Stimulated activated CD4-positive, alpha-beta T cell treated with anti-CD3 and anti-CD28 coated beads, TNF-alpha, amount 100 ng/mL, for 24 hours (primary cell): Measurements from ENCODE around the gene MPZL3.

Experiments
- DNase-seq, 3 experiments: peaks; one replicate each; pipeline ENCODE4 v3.0.0-alpha.2; 2020; ENCODE audit warnings: low read depth in 3 of 3

The MPZL3 gene

DNA sequence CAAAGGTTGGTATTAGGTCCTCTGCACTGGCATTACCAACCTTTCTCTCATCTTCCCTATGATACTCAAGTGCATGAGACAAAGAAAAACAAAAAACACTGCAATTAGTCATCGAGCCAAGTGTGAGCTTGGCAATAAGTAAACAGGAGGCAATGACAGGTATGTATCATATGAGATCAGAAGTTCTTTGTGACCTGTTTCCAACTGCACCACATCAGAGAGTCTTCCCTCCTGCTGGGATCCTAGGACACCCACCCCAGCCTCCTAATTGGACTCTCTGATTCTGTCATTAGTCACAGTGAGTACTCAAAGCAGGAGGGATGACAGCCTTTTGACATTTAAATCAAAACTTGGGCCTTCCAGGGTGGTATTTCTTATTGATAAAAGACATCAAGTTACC lies 19.5 kb downstream of the MPZL3 start:
- DNase-seq = peak; percentile 34 to 61 (median 56)

DNA sequence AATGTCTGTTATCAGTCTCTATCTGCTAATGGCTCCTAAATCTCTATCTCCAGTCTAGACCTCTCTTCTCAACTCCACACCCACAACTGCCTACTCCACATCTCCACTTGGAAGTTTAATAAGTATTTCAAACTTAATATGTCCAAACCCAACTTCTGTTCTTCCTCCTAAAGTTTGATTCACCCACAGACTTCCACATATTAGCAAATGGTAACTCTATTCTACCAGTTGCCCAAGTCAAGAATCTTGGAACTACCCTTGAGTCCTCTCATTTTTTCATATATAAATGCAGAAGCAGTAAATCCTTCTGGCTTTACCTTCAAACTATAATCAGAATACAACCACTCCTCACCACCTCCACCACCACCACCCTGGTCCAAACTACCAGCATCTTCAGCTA lies 20.7 kb downstream of the MPZL3 start:
- no peak for DNase-seq

DNA sequence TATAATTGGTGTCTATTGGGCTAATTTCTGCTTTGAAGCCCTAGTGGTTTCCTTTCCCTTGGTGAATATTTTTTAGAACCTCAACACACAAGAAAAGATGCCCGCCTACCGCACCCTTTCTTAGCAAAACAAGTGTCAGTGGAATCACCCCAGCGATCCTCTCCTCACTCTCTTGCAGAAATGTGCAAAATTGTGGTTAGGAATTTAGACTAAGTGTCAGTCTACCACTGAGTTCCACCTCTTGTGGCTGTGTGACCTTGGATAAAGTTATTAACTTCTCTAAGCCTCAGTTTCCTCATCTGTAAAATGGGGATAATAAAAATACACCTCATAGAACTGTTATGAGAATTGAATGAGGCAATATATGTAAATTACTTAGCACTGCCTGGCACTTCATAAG lies 22.1 kb downstream of the MPZL3 start:
- no peak for DNase-seq

DNA sequence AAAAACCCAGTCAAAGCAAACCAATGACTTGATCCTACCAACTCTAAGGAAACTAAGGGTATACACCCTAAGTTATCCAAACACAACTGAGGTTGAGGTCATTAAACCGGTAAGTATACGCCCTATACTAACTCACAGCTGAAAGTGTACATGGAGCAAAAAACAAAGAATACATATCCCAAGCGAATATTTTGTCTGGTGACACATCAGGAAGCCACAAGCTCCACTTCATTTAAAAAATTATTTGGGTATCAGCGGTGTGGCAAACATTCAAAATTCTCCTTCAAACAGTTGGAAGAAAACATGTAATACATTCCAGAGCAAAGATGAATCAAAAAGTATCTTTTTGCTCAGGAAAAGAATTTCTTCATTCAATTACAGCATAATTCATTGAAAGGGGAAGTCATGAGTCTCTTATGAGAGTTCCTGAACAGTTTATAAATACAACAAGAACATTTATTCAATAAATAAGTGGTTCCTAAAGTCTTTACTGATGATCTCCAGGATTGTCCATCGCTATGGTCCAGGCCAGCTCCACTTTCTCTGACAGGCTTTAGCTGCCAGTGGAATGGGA lies 22.8 kb downstream of the MPZL3 start:
- DNase-seq = no peak

DNA sequence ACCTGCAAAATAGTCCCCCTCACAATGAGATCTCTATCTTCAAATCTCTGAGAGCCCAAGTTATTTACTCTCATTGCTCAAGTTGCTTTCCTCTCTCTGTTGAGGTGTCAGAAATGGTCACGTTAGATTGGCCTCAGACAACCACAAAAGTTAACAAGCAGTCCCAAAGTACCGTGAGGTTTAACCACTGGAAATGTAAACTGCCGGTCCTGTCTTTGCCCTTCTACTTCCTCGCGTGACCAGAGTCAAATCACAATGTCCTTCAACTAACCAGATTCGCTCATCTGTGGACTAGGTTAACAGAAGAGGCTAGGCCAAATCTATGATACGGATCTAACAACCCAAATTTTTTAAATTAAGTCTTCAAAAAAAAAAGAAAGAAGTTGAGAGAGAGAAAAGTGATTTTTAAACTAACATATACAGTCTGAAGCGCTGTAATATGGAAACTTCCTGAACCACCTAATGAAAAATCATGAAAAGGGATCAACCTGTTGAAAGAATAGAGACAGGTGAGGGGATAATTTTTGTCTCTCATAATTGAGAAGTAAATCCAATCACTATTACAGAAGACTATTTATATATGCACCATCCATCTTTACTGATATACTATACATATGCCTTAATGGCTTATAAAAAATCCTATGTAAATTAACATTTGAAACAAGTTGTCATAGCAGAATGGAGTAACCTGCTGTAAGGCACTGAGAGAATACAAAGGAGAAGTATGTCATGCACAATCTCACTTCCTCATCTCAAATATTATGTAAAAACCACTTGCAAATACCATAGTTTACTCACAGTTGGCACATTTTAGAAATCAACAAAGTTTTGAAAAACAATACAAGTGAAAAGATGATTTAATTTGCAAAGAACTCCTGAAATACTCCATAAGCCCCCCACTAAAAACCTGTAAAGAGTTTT lies 24.0 kb downstream of the MPZL3 start:
- no peak for DNase-seq

DNA sequence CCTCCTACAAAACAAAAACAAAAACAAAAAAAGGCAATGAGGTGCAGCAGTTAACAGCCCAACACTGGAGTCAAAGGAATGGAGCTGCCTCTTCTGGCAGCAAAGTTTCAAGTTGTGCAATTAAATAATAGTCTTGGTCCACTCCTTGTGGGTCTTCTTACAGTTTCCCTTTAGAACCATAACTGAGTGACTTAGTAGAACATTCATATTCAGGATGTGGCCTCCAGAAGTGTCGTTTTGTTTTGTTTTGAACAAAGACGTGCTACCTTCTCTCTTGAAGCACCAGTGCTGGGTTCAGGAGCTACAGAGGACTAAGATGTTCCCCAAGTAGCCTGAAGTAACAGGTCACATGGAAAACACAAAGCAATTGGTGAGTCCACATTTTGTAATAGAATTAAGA lies 25.4 kb downstream of the MPZL3 start:
- DNase-seq = no peak

DNA sequence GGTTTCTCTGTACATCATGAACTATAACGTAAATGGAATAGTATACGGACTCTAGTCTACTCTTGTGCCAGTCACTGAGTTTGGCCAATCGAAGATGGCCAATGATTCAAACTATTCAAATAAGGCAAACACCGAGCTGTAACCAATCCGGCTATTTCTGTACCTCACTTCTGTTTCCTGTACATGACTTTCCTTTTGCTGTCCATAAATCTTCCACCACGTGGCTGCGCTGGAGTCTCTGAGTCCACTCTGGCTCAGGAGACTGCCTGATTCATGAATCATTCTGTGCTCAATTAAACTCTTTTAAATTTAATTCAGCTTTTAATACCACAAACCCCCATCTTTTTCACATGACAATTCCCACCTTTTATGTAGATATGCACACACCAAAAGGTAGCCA lies 25.9 kb downstream of the MPZL3 start:
- DNase-seq = no peak

DNA sequence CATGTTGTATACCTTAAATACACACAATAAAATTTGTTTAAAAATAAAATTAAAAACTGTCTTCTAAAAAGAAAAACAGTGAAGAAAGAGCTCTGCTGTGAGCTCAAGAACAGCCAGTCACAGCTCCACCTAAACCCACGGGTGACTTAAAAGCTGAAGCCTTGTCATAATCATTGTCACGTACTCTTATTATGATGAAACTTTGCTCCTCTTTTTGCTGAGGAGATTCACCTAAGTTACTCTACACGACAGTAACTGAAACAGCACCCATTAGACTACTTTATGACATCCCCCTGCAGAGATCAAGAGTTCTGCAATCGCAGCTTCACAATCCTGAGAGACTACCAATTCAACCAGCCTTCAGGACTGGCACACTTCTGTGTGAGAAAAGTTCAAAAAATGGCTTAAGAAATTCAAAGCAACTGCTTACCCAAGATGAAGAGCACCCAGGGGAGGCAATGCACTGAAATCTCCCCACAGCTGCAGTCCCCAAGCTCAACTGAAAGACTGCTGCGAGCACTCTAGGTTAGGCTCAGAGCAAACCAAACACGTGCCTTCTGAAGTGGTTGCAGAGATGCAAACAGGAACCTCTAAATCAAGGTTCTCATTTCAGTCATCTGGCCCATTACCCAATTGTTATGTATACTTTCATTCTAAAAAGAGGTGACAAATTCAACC lies 27.5 kb downstream of the MPZL3 start, which contains the start of gene JAML:
Gene JAML, minus strand, starts transcription at position 501 of the 678 bp plus-strand sequence. CDS start 10,145 bp downstream, outside the sequence.
- DNase-seq = peak; percentile 33 to 58 (median 54)

DNA sequence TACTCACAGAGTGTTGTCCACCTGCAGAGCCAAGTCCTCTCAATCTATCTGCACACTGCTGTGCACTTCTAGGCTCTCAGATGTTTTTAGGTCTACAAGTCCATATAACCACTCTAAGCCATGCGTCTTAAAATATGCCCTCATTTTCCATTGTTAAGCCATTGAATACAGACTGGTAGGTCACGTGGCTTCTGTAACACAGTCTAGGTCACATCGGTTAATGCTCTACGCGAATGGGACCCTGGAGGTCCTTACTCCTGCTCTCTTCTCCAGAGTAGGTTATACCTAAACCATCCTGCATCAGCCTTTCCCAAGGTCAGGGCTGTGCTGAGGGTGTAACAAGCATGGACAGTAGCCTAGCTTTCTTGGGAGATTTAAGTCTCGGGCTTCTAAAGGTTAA lies 28.2 kb downstream of the MPZL3 start:
- no peak for DNase-seq

DNA sequence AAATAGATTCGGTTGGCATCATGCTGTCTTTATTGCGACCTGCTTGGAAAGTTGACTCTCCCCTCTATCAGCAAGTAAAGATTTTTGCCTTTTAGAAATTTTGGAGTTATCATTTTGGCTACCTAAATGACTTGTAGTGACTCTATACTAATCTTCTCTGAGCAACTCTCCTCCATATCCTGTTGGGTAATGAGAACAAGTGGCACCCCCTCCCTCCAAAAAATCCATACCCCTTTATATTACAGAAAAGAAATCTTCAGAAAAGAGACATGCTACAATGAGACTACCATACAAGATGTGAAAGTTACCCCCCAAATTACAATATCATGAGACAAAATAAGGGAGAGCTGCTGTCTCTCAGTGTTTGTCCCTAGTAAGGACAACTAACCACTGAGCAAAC lies 28.6 kb downstream of the MPZL3 start:
- no peak for DNase-seq

DNA sequence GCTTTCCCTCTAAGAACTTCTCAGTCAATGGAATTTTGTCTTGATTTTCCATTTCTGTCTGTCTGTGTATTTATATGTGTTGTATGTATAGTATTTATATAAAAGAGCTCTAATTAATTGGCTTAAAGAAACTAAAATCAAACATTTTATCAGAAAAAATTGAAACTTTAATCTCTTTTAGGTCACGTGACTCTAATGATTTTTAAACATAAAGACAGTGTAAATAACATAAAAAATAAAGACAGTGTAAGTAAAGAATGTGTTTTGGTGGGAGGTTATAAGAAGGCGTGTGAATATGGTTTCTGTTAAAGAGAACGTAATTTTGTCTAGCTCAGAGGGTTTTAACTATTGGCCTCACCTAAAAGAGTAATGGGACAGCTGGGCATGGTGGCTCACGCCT lies 29.7 kb downstream of the MPZL3 start:
- no peak for DNase-seq

DNA sequence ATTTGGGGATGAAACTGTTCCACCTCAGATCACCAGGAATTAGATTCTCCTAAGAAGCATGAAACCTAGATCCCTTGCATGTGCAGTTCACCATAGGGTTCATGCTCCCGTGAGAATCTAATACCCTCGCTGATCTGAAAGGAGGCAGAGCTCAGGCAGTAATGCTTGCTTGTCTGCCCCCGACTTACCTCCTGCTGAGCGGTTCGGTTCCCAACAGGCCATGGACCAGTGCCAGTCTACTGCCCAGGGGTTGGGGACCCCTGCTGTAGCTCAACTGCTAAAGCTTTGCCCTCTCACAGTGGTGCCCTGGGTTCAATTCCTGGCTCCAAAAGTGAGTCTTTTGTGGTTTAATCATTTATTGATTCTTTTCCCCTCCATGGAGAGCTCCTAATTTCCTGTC lies 30.7 kb downstream of the MPZL3 start:
- DNase-seq = no peak

DNA sequence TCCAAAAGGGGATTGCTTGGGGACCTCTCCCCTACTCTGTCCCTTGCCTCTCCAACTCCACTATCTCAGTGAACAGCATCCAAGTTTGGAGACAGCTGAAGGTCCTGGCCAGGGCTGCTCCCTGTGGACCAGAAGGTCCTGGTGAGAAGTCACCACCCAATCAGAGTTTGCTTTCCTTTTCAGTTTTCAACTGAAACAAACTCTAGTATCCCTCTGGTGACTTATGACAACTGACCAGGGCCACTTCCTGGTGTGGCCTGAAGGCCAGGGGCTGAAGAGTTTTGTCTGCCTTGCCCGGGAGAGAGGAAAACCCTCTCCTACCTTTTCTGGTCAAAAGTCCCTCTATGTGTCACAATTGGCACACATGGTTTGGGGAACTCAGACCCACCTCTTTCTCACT lies 32.4 kb downstream of the MPZL3 start:
- no peak for DNase-seq

DNA sequence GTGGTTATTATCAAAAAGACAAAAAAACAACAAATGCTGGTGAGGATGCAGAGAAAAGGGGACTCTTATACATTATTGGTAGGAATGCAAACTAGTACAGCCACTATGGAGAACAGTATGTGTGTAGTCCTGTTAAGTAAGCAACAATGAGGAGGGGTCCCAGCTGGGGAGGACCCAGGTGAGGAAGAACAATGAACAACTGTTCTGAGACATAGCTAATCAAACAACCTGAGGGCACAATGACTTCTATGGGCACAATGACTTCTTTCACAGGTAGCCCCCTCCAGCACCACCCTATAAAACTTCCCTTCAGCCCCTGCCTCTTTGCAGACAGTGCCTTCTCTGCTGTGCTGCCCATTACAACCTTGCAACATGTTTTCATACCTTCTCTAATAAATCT lies 32.9 kb downstream of the MPZL3 start:
- DNase-seq = no peak

DNA sequence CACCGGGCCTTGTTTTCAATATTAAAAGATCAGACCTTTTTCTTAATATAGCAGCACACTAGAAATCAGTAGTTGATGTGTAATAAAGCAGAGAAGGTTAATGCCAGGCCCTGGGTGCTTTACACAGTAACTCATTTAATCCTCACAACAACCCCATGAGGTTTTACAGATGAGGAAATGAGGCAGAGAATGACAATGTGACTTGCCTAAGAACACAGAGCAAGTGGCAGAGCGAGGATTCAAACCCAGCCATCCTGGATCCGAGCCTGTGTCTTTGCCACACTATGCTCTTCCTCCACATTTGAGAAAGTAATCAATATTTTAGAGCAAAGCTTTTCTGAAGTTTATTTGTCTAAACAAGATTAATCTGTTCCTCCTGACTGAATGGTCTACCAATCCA lies 34.6 kb downstream of the MPZL3 start:
- no peak for DNase-seq

DNA sequence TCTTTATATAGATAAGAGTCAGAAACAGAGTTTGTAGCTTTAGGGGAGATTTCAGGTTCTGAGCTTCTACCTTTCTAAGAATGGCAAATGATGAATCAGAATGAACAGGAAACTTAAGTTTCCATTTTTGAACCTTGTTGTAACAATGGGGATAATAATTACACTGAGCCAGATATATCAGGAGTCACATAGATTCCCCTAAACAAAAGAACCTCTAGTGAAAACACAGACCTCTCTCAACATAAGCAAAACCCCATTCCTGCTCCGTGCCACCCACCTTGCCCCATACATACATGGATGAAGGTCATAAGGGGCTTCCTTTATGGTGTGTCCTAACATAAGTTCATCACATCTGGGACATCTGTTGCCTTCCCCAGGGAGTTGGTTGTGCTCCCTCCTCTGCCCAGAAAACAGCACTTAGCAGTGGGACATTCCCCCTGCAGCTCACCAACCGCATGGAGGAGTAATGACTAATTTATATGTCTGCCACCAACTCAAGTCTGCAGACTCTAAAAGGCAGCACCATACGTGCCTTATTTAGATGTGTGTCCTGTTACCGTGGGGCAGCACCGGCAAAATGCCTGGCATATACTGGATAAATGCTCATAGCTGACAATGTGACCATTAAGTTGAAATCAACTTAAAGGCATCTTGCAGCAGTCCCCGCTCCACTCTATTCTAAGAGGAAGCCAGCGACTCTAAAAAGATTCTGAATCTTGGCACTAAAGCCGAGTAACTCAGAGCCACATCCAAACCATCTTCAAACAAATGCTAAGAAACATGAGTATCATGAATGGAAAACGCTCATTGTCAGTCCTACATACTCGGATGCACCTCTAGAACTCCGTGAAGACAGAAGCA lies 35.3 kb downstream of the MPZL3 start:
- DNase-seq = peak; percentile 37 to 60 (median 49)

DNA sequence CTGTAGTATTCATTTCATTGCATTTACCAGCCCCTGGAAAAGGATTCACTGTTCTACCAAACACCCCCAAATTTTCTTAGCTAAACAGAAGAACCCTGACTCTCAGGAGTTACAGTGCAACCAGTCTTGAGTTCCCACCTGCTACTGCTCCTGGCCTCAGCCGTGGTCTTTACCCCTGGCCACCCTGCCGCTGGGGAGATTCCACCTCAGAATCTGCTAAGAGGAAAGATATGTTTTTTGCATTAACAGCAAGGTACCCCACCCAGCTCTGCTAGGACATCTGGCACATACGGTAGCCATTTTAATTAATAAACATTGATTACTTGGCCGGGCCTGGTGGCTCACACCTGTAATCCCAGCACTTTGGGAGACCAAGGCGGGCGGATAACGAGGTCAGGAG lies 36.4 kb downstream of the MPZL3 start:
- DNase-seq = no peak

DNA sequence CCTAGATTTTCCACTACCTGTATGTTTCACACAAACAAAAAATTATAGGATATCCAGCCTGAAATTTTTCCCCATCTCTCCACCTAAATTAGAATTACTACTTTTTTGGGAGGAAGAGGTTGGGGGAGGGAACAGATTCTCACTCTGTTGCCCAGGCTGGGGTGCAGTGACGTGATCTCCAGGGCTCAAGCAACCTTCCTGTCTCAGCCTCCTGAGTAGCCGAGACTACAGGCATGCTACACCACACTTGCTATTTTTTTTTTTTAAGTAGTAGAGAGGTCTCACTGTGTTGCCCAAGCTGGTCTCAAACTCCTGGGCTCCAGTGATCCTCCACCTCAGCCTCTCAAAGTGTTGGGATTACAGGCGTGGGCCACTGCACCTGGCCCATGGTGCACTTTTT lies 36.9 kb downstream of the MPZL3 start:
- DNase-seq = no peak

DNA sequence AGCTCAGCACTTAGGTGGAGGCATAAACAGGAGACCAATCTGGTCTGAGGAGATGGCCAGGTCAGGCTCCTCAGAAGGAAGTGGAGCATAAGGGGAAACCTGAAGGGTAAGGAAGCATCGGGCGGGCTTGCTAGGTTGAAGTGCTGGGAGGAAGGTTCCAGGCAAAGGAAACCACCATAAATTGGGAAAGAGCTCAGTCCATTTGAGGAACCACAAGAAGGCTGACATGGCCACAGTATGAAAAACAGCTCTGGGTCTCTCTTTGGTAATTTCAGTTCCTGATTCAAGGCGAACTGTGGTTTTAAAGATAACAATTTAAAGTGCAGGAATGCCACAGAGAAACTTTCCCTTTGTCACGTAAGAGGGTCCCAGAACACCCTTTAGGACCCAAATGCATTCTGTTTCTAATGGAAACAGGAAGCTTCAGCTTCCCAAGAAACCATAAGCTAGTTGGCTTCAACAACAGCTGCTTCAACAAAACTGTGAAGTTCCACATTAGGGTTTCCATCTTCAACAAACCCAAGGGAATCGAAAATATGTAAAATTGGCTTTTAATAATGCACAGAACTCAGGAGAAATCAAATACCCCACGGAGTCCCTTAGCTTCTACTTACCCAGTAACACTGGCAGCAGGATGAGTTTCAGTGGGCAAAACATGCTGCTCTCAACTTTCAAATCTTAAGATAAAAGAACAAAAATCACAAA lies 37.8 kb downstream of the MPZL3 start:
- no peak for DNase-seq

DNA sequence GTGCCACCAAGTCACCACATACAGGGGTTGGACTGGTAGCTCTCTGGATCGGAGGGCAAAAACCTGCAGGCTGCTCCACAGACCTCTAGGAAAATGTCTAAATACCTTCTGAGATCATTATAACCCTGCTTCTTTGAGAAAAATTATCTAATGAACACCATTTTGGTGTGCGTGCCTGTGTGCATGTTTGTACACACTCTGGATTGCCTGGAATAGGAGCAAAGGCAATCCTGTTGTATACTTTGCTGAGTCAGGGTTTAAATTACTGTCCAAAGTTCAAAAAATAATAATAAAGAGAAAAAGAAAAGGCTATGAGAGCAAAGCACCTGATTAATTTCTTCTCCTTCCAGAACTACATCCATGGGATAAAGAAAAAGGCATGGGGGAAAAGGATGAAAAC lies 38.4 kb downstream of the MPZL3 start:
- DNase-seq = no peak

DNA sequence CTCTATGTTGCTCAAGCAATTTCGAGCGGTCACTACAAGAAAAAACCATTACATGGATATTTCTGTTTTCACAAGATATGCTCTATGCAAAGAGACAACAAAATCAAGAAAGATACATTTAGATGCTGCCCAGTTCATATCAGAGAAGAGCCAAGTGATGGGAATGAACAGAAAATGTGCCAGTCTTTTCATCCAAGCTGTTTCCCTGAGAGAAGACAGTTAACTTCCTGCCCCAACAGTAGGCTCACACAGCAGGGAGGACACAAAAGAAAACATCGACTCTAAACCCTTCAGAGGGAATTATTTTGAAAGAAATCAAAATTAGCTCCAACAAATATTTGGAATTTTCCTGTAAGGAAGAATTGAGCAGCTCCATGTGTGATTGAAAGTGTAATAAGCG lies 39.0 kb downstream of the MPZL3 start:
- no peak for DNase-seq
